ENCODE results near the gene TGFB2.

Gene TGFB2

GRCh38 chr1:218425647-218426342, 80.7 kb downstream of the TGFB2 start:
- no peak for DNase-seq (ENCODE audit: low read depth)

- DNase-seq (ENCODE audit: low read depth) = no peak
These were observed 81.2 kb downstream of the TGFB2 start for GRCh38 chr1:218426343-218426657.

- no peak for DNase-seq (ENCODE audit: low read depth)
These were observed 84.2 kb downstream of the TGFB2 start for GRCh38 chr1:218429301-218429700.

GRCh38 chr1:218430346-218430745, 85.2 kb downstream of the TGFB2 start:
- no peak for DNase-seq (ENCODE audit: low read depth)

GRCh38 chr1:218430822-218431221, 85.7 kb downstream of the TGFB2 start:
- DNase-seq (ENCODE audit: low read depth) = no peak

- DNase-seq (ENCODE audit: low read depth) = no peak
These were observed 86.3 kb downstream of the TGFB2 start for GRCh38 chr1:218431476-218431875.

- DNase-seq (ENCODE audit: low read depth) = no peak
These were observed 88.6 kb downstream of the TGFB2 start for GRCh38 chr1:218433744-218434143.

- DNase-seq (ENCODE audit: low read depth) = no peak
These were observed 90.4 kb downstream of the TGFB2 start for GRCh38 chr1:218435528-218435927.

GRCh38 chr1:218436346-218436745, 91.2 kb downstream of the TGFB2 start:
- DNase-seq (ENCODE audit: low read depth) = no peak

GRCh38 chr1:218436997-218437396, 91.9 kb downstream of the TGFB2 start:
- DNase-seq (ENCODE audit: low read depth) = no peak

- no peak for DNase-seq (ENCODE audit: low read depth)
These were observed 94.6 kb downstream of the TGFB2 start for GRCh38 chr1:218439541-218440295.

GRCh38 chr1:218443255-218443654, 98.1 kb downstream of the TGFB2 start:
- DNase-seq (ENCODE audit: low read depth) = no peak

- no peak for DNase-seq (ENCODE audit: low read depth)
These were observed 99.0 kb downstream of the TGFB2 start for GRCh38 chr1:218444173-218444572.

GRCh38 chr1:218444588-218444987, 99.5 kb downstream of the TGFB2 start:
- DNase-seq (ENCODE audit: low read depth) = no peak

GRCh38 chr1:218447010-218447689, 102.0 kb downstream of the TGFB2 start:
- no peak for DNase-seq (ENCODE audit: low read depth)

GRCh38 chr1:218451415-218451814, 106.3 kb downstream of the TGFB2 start:
- DNase-seq (ENCODE audit: low read depth) = no peak

GRCh38 chr1:218454700-218455282, 109.7 kb downstream of the TGFB2 start:
- DNase-seq (ENCODE audit: low read depth) = no peak

GRCh38 chr1:218456444-218456843, 111.3 kb downstream of the TGFB2 start:
- no peak for DNase-seq (ENCODE audit: low read depth)

GRCh38 chr1:218459450-218459849, 114.3 kb downstream of the TGFB2 start:
- no peak for DNase-seq (ENCODE audit: low read depth)

GRCh38 chr1:218459878-218460711, 115.0 kb downstream of the TGFB2 start:
- DNase-seq (ENCODE audit: low read depth) = no peak

- DNase-seq (ENCODE audit: low read depth) = no peak
These were observed 116.2 kb downstream of the TGFB2 start for GRCh38 chr1:218461351-218461750.

GRCh38 chr1:218462116-218462515, 117.0 kb downstream of the TGFB2 start:
- no peak for DNase-seq (ENCODE audit: low read depth)

All from activated gamma-delta T cell treated with anti-CD3 and anti-CD28 coated beads, Interleukin-2, amount 50 U/mL, for 16 hours (primary cell).